NCI-H2196 treated with DMSO at 0.1 percent for 48 hours (cell line): ENCODE measurements around the gene RNPEP.
"Not testable (repeated sequence)": the region's sequence is repeated elsewhere in the genome, so short reads cannot be mapped to it uniquely, and the experiment has no call there.

ENCODE experiments used
- DNase-seq: peaks from one replicate; lab custom pipeline; 2025; ENCODE audit not compliant: unreplicated experiment; lab: John Stamatoyannopoulos, UW

The RNPEP gene

DNA sequence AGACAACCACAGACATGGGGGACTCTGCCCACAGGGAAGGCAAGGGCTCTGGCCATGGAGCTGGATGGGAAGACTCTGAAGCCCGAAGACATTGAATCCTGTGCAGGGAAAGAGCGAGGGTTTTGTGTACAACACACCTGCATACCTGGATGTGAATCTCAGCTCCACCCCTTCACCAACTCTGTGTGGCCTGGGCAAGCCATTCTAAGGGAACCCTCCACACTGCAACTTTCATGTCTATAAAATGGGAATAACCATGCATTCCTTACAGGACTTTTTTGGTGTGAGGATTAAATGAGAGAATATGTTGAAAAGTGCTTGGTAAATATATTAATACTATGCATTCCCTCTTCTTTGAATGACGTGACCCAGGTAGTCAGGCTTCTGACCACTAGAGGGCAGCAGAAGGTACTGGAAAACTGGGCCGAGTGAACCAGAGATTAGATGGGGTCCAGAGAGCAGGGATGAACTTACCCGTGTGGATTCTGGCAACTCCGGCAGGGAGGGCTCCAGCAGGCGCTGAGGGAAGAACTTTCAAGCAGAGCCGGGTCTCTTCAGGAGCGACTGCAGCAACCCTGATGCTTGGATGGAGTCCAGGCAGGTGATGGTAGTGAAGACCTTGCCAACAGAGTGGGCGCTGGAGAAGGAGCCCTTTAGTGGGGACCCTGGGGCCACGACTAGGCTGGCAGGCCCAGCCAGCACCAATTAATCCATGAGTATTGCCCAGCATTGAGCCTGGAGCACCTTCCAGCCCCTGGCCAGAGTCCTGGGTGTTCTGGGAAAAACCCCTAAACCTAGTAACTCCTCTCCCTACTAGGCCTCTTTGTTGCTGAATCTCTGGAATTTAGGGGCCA, 27.1 kb downstream of the RNPEP start:
- DNase-seq: peak; percentile 86

- peak; percentile 97 for DNase-seq
Measured at GRCh38 chr1:202010180-202011015, 27.9 kb downstream of the RNPEP start, which contains the start of gene ELF3. TSS of gene ELF3 (plus strand) at chr1:202010587. CDS start at chr1:202011137, 550 bp downstream.

- DNase-seq: no peak
Measured at GRCh38 chr1:202011994-202012393, 29.5 kb downstream of the RNPEP start.

- DNase-seq: no peak
Measured at GRCh38 chr1:202012544-202013478, 30.4 kb downstream of the RNPEP start.

GRCh38 chr1:202013603-202014002, 31.2 kb downstream of the RNPEP start:
- no peak for DNase-seq

DNA sequence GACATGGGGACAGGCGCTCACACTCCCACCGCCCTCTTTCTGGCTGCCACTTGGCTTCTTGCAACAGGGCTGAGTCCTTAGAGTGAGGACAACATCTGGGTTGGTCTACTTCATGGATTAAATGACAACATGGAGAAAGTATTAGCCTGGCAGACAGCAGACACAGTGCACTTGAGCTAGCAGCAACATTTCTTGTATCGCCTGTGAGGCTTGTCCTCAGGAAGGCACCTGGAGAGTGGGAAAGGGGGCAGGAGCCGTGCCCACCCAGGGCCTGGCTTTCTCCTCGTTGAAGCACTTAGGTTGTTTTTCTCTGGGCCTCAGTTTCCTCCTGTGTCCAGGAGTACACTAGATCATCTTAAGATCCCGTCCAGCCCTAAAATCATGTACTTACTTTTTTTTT, 31.6 kb downstream of the RNPEP start:
- no peak for DNase-seq

DNA sequence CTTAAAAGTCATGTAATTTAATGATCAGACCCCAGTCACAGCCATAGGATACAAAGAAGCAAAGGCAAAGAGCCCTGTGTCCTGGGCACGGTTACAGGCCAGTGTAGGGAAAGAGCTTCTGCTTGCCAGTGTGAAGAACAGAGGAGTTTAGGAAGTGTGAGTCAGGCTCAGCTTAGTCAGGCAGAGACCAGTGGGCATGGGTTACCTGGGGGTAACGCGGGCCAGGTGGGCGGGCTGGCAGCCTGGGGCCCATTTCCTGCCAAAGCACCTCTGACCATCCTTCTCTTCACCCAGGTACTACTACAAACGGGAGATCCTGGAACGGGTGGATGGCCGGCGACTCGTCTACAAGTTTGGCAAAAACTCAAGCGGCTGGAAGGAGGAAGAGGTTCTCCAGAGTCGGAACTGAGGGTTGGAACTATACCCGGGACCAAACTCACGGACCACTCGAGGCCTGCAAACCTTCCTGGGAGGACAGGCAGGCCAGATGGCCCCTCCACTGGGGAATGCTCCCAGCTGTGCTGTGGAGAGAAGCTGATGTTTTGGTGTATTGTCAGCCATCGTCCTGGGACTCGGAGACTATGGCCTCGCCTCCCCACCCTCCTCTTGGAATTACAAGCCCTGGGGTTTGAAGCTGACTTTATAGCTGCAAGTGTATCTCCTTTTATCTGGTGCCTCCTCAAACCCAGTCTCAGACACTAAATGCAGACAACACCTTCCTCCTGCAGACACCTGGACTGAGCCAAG, 32.6 kb downstream of the RNPEP start:
- no peak for DNase-seq

GRCh38 chr1:202015662-202015937, 33.2 kb downstream of the RNPEP start:
- no peak for DNase-seq

- no peak for DNase-seq
Measured at GRCh38 chr1:202016022-202016810, 33.8 kb downstream of the RNPEP start.

GRCh38 chr1:202016811-202017748, 34.6 kb downstream of the RNPEP start:
- no peak for DNase-seq

GRCh38 chr1:202017749-202018467, 35.5 kb downstream of the RNPEP start:
- peak; percentile 61 for DNase-seq

GRCh38 chr1:202018468-202019234, 36.2 kb downstream of the RNPEP start:
- peak; percentile 87 for DNase-seq

DNA sequence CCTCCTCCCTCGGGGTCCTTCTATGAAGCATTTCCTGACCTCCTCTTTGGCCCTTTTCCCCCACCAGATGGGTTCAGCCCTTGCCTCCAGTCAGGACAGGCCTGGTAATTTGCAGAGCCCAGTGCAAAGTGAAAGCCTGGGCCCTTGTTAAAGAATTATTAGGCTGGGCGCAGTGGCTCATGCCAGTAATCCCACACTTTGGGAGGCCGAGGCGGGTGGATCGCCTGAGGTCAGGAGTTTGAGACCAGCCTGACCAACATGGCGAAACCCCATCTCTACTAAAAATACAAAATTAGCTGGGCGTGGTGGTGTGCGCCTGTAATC, 36.7 kb downstream of the RNPEP start:
- DNase-seq: not testable (repeated sequence)

GRCh38 chr1:202023001-202023433, 40.6 kb downstream of the RNPEP start:
- DNase-seq: peak; percentile 91

GRCh38 chr1:202029171-202029665, 46.8 kb downstream of the RNPEP start:
- peak; percentile 83 for DNase-seq

DNA sequence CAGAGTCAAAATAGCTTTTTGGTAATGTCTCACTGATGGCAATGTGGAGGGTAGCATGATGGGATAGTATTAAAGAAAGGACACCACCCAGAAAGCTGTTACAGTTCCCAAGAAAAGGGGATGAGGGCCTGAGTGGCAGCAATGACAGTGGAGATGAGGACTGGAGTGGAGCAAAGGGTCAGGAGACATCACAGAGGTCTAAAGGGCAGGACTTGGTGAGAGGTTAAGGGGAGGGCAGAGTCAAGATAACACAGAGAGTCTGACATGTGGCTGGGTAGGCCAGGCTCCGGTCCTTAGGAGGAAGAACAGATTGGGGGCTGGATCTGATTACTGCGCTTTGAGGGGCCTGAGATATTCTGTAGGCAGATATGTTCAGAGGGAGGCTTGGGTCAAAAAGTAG, 47.3 kb downstream of the RNPEP start:
- DNase-seq: no peak

DNA sequence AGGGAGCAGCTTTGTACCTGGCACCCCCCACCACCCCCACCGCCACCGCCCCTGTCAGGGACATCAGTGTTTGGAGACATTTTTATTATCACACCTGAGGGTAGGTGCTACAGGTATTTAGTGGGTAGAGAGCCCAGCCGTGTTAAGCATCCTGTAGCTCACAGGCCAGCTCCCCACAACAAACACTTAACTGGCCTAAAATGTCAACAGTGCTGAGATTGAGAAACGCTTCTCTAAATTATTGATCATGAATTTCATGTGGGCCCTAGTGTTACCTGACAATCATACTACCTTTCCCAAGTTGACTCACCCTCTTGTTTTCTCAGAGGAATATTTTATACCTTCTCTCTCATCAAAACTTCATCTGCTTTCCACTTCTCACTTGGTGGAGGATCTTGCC, 49.3 kb downstream of the RNPEP start:
- DNase-seq: no peak
